Calu3 (cell line): Measurements from ENCODE around the gene ADGRG6. TPM values are rescaled to one million over a fixed set of nuclear protein-coding genes. Genes with fewer than 3 reads are reported as not detected.
"Not testable (repeated sequence)": the region's sequence is repeated elsewhere in the genome, so short reads cannot be mapped to it uniquely, and the experiment has no call there.

ENCODE experiments used
- BruUV-seq: library from RNA; stranded (reverse); fragments of 400-500 nt; replicated peaks from 2 replicates; lab custom pipeline; 2021; lab: Mats Ljungman, UMichigan
- CTCF ChIA-PET: fragments of 300-600 bp; sonication (Branson Sonifier 250); formaldehyde crosslinking; loops from one replicate; lab custom pipeline; 2022; ENCODE audit warnings: antibody characterized with exemption; lab: Charles Lee
- DNase-seq: peaks from one replicate; pipeline ENCODE4 v3.0.0; 2022
- H3K27ac Mint-ChIP-seq: one replicate; pipeline ENCODE4 v1.8.0; 2022; ENCODE audit warnings: mixed read lengths; ENCODE audit not compliant: unreplicated experiment
- H3K27me3 Mint-ChIP-seq: one replicate; pipeline ENCODE4 v1.8.0; 2022; ENCODE audit warnings: mixed read lengths; ENCODE audit not compliant: unreplicated experiment
- H3K36me3 Mint-ChIP-seq: one replicate; pipeline ENCODE4 v1.8.0; 2022; ENCODE audit warnings: mild to moderate bottlenecking, moderate library complexity, mixed read lengths; ENCODE audit not compliant: insufficient read depth, unreplicated experiment
- H3K4me1 Mint-ChIP-seq: one replicate; pipeline ENCODE4 v1.8.0; 2022; ENCODE audit warnings: mild to moderate bottlenecking, low read depth, mixed read lengths; ENCODE audit not compliant: unreplicated experiment
- H3K4me3 Mint-ChIP-seq: one replicate; pipeline ENCODE4 v1.8.0; 2022; ENCODE audit warnings: mild to moderate bottlenecking, low read depth, moderate library complexity, mixed read lengths; ENCODE audit not compliant: unreplicated experiment
- H3K9me3 Mint-ChIP-seq: one replicate; pipeline ENCODE4 v1.8.0; 2022; ENCODE audit warnings: low read depth, mixed read lengths; ENCODE audit not compliant: unreplicated experiment
- CTCF ChIP-seq: fragments of 200-600 bp; IDR thresholded peaks from one replicate; pipeline ENCODE4 v1.8.0; 2022; ENCODE audit warnings: antibody characterized with exemption; ENCODE audit not compliant: unreplicated experiment
- intact Hi-C: fragments of 100-400 bp; cut with micrococcal nuclease; formaldehyde crosslinking; loops from one replicate; pipeline ENCODE4 v1.10.0; 2022; ENCODE audit not compliant: unreplicated experiment
- total RNA-seq: library from RNA; stranded (reverse); gene quantifications from 2 replicates; pipeline ENCODE4 v1.2.3, GENCODE V29; 2022

The ADGRG6 gene
- total RNA-seq, 1 experiment from 2014 or later: 109 TPM

GRCh38 chr6:142446168-142446567 lies 144.4 kb downstream of the ADGRG6 start:
- Mint-ChIP-seq H3K36me3 (peaks cover 11% of the 10 kb centered on the region), H3K4me1 (no peaks in the 10 kb centered on the region), H3K9me3 (no peaks in the 10 kb centered on the region), H3K4me3 (no peak overlapping the region), H3K27me3 (no peaks in the 10 kb centered on the region), H3K27ac (no peak overlapping the region)
- DNase-seq: no peak
- intact Hi-C loops: no loop called here
- CTCF ChIA-PET: no interaction called here
- TF ChIP-seq CTCF: no peak
- BruUV-seq: no TSS peak

- Mint-ChIP-seq H3K4me1 (no peaks in the 10 kb centered on the region), H3K27ac (no peak overlapping the region), H3K27me3 (no peaks in the 10 kb centered on the region), H3K4me3 (no peak overlapping the region), H3K9me3 (no peaks in the 10 kb centered on the region), H3K36me3 (peaks cover 11% of the 10 kb centered on the region)
- DNase-seq: no peak
- CTCF ChIA-PET: interaction anchor here (0.6 kb wide), 1 partner anchor 39 kb away, joined by 3 read pairs; no protein-coding TSS in a partner anchor
- TF ChIP-seq CTCF: no peak
- no TSS peak for BruUV-seq
- intact Hi-C loops: no loop called here
These were observed 144.8 kb downstream of the ADGRG6 start for GRCh38 chr6:142446576-142446975.

- Mint-ChIP-seq H3K27me3 (no peaks in the 10 kb centered on the region), H3K4me3 (no peak overlapping the region), H3K27ac (no peak overlapping the region), H3K4me1 (peaks cover 11% of the 10 kb centered on the region), H3K36me3 (peaks cover 20% of the 10 kb centered on the region), H3K9me3 (no peaks in the 10 kb centered on the region)
- DNase-seq: no peak
- intact Hi-C loops: no loop called here
- BruUV-seq: no TSS peak
- CTCF ChIA-PET: no interaction called here
- no peak for TF ChIP-seq CTCF
These were observed 146.4 kb downstream of the ADGRG6 start for GRCh38 chr6:142448091-142448729.

GRCh38 chr6:142450856-142451255 lies 149.0 kb downstream of the ADGRG6 start:
- H3K27ac Mint-ChIP-seq, intact Hi-C loops, H3K27me3 Mint-ChIP-seq, BruUV-seq, CTCF ChIA-PET, H3K9me3 Mint-ChIP-seq, H3K4me3 Mint-ChIP-seq, DNase-seq: not testable (repeated sequence)
- Mint-ChIP-seq H3K36me3 (peaks cover 20% of the 10 kb centered on the region), H3K4me1 (peaks cover 11% of the 10 kb centered on the region)

- no peak for TF ChIP-seq CTCF
- no TSS peak for BruUV-seq
- CTCF ChIA-PET: no interaction called here
- Mint-ChIP-seq H3K4me1 (peaks cover 11% of the 10 kb centered on the region), H3K27me3 (no peaks in the 10 kb centered on the region), H3K27ac (peak overlapping the region; percentile 17), H3K9me3 (no peaks in the 10 kb centered on the region), H3K36me3 (peaks cover 17% of the 10 kb centered on the region), H3K4me3 (no peak overlapping the region)
- DNase-seq: no peak
- intact Hi-C loops: no loop called here
These were observed 151.2 kb downstream of the ADGRG6 start for GRCh38 chr6:142452993-142453392.

GRCh38 chr6:142454196-142454595 lies 152.4 kb downstream of the ADGRG6 start:
- DNase-seq, H3K9me3 Mint-ChIP-seq, H3K36me3 Mint-ChIP-seq, H3K27ac Mint-ChIP-seq, H3K4me3 Mint-ChIP-seq, intact Hi-C loops, H3K27me3 Mint-ChIP-seq, BruUV-seq, CTCF ChIA-PET: not testable (repeated sequence)
- peaks cover 11% of the 10 kb centered on the region for H3K4me1 Mint-ChIP-seq

- H3K36me3 Mint-ChIP-seq, H3K9me3 Mint-ChIP-seq, H3K4me3 Mint-ChIP-seq, H3K27ac Mint-ChIP-seq, DNase-seq, intact Hi-C loops, CTCF ChIA-PET, H3K27me3 Mint-ChIP-seq, BruUV-seq: not testable (repeated sequence)
- H3K4me1 Mint-ChIP-seq: peaks cover 11% of the 10 kb centered on the region
These were observed 153.0 kb downstream of the ADGRG6 start for GRCh38 chr6:142454848-142455247.
